GM19099 (cell line): ENCODE data around the gene CADPS2.

ENCODE experiments used
- POLR2A ChIP-seq: IDR thresholded peaks from 3 replicates; pipeline ENCODE4 v1.6.1; 2011; ENCODE audit warnings: low read depth; ENCODE audit not compliant: insufficient read length; ENCODE audit errors: extremely low read depth

Gene CADPS2

DNA sequence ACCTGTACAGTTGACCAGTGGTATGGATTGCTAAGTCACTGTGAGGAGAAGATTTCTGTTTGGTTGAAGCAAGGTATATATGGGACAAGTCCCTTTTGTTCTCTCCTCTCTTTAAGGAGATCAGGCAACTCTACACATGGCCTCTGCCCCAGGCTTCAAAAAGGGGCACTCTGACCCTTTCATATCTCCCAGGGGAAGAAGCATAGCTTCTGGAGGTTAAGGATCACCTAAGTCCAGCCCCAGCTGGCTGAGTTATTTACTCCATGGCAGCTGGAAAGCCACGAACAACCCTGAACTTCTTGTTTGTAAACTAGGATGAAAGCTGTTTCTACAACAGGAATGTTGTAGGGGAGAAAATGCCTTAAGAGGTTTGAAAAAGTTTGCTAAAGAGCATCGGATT, 452.5 kb downstream of the CADPS2 start:
- TF ChIP-seq POLR2A, result no peak

DNA sequence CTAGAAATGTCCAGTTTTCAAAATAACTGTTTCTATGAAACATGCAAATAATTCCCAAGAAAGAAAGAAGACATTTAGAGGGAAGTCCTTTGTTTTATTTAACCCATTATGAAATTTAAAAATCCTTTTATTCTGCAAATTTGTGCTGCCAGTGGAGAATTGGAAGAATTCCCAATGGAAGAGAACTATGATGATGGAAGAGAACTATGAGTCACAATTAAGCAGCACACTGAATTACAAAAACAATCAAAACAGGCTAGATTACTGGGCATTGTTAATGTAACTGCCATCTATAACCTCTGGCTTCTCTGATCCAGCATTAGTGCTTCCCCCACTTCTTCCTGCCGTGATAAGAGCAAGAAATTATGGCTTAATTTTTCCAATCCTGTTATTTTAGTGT, 455.6 kb downstream of the CADPS2 start:
- TF ChIP-seq POLR2A, result no peak

DNA sequence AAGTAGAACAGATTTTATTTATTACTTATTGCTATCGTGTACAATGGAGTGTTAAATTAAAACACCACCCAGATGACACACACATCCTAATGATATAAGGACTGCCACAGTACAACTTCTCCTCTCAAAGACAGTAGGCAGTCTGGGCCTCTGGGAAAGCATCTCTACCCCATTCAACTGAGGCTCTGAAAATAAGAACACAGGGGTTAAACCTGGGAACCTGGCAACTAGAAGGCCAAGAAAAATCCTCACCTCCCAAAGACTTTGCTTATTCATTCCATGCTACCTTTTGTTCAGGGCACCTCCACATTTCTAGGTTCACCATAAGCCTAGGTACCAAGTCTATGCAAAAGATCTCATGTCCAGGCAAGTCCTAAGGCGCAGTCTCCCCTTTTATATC, 456.3 kb downstream of the CADPS2 start:
- no peak for TF ChIP-seq POLR2A

- TF ChIP-seq POLR2A, result no peak
Measured at GRCh38 chr7:122425731-122426130, 460.5 kb downstream of the CADPS2 start.

DNA sequence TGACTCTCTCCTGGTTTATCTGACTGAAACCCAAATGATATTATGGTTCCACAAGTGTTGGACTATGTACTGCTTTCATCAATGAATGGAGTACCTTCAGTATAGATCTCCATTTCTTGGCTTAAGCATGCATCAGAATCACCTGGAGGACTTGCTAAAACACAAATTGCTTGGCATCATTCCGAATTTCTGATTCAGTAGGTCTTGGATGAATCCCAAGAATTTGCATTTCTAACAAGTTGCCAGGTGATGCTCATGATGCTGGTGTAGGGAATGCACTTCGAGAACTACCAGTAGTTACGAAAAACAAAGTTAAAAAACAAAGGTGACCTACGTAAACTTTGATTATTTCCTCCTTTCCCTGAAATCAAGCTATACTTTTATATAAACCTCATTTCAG, 462.7 kb downstream of the CADPS2 start:
- TF ChIP-seq POLR2A, result no peak

GRCh38 chr7:122416336-122416735, 469.9 kb downstream of the CADPS2 start:
- no peak for TF ChIP-seq POLR2A

- no peak for TF ChIP-seq POLR2A
Measured at GRCh38 chr7:122415510-122415909, 470.8 kb downstream of the CADPS2 start.

- no peak for TF ChIP-seq POLR2A
Measured at GRCh38 chr7:122413339-122413738, 472.9 kb downstream of the CADPS2 start.

- no peak for TF ChIP-seq POLR2A
Measured at GRCh38 chr7:122412883-122413282, 473.4 kb downstream of the CADPS2 start.

DNA sequence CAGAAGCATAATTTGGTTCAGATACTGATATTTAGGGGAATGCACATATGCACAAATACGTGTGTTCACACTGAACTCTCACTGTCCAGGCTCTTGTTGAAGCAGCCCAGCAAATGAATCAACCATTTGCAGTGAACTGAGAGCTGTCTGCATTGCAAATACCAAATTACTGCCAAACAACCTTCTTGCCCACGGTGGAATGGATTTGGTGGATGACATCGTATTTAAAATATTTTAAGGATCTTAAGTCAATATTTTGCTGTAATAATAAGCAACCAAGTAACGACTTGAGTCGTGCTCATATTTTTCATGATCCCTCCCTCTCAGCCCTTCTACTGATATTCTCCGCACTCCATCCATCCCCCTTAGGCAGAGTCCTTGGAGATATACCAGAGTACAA, 473.8 kb downstream of the CADPS2 start:
- TF ChIP-seq POLR2A, result no peak

DNA sequence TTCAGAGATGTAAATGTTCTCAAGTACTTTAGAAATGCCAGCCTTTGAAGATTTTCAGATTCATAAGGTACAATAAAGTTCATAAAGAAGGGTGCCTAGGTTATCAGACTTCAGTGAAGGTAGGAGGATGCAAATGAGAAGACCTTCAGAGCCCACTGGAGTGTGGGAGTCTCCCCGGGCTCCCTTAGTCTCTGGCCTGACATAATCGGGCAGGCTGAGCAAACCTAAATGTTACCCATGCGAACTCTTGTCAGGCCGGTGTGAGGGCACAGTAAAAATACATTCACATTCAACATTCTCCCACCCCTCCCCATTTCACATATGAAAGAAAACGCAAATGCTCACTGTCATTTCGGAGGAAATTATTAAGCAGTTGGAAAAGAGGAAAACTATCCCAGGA, 479.1 kb downstream of the CADPS2 start:
- TF ChIP-seq POLR2A, result no peak

DNA sequence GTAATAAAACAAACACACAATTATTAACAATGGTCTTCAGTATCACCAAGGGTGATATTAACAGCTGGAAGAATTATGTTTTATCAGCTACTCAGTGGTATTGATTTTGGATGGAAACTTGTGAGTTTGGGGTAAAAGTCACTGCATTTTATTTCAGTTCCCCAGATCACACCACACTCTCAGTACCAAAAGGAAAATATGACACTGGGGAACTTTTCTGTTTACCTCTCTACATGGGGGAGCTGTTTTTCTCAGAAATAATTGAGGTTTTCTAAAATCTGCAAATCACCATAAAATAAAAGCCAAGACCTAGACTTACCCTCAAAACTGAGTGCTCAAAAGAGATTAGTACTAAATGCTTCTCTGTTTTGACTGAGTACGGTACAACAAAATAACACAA, 483.1 kb downstream of the CADPS2 start:
- no peak for TF ChIP-seq POLR2A

DNA sequence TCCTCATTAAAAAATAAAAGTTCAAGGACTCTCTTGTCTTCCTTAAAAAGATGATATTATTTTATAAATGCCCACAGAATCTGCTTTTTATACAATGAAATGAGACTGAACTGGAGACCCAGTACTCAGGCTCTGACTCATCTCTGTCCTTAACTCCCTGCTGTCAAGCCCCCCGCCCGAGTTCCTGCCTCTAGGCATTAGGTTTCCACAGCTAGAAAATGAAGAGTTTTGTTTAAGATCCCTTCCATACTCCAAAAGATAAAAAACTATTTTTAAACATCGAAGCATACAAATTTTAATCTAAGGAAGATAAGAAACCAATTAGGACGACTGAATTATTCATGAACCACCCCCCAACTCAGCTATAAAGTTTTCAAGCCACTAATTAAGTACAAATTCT, 484.0 kb downstream of the CADPS2 start:
- no peak for TF ChIP-seq POLR2A

GRCh38 chr7:122397381-122397780, 488.9 kb downstream of the CADPS2 start:
- no peak for TF ChIP-seq POLR2A

DNA sequence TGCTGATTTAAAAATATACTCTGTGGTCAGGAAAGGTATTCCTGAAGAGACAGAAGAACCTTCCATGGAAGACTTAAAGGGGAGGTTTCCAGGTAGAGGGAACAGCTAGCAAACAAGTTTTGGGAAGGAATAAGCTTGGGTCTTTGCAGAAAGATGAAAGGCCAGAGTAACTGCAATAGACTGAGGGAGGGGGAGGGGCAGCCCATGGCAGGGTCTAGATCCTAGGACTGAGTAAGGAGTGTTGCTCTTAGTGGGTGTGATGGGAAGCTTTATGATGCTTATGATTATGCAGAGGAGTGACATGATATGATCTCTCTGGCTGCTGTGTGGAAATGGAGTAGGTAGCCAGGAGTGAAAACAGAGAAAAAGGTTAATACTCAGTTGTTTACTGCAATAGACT, 491.7 kb downstream of the CADPS2 start:
- no peak for TF ChIP-seq POLR2A

DNA sequence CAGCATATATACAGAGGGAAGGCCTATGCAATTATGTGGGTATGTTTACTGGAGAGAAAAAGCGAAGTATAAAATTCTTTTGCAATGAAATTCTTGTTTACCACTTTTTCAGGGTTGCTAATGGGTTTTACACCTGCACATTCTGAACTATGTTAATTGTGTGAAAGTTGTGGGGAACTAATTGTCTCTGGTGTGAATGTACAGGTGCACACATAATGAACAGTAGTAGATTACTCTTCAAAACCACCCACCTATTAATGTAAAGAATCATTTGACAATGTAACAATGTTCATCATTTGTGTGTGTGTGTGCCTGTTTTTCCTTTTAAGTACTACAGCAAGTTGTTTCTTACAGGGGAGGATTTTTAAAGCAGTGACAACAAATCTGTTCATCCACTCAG, 501.7 kb downstream of the CADPS2 start:
- no peak for TF ChIP-seq POLR2A

- TF ChIP-seq POLR2A, result no peak
Measured at GRCh38 chr7:122383934-122384333, 502.3 kb downstream of the CADPS2 start.

DNA sequence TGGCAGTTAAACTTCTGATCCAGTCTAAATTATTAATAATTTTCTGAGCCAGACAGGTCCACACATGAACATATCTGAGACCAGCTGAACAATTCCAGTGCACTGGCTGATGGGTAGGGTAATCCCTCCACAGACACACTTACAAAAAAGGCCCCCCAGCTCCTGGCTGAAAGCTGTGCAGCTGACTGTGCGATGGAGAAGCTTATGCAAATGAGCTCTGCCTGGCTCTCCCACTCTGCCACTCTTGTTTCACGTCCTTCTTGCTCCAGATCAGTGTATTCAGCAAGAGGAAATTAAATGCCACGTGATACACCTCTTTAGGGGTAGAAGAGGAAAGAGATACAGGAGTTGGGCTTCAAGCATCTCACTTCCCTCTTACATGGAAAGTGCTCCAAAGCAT, 505.3 kb downstream of the CADPS2 start:
- no peak for TF ChIP-seq POLR2A
